Measurements from ENCODE around the gene IGSF3. TPM values are rescaled to one million over a fixed set of nuclear protein-coding genes. Genes with fewer than 3 reads are reported as not detected.
"Not testable (repeated sequence)": the region's sequence is repeated elsewhere in the genome, so short reads cannot be mapped to it uniquely, and the experiment has no call there.

Gene IGSF3
- polyA plus RNA-seq, 1 experiment = 0.06 TPM

DNA sequence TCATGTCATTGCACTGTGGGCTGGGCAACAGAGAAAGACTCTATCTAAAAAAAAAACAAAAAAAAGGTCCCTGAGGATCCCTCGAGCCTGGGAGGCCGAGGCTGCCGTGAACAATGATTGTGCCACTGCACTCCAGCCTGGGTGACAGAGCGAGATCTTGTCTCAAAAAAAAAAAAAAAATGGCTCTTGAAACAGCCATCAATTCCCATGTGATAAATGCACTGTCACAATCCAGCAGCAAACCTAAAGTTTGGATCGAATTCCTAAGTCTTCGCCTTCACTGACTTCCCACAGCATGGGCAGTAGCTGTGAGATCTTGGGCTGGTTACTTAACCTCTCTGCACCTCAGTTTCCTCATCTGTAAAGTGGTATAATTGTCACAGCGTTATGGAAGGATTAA lies 43.5 kb downstream of the IGSF3 start:
- H3K27me3 ChIP-seq (ENCODE audit: control insufficient read depth, insufficient read depth, low read length) = no peaks in the 10 kb centered on the region
- DNase-seq (ENCODE audit: low read depth, low spot score) = no peak
- ChIA-PET CTCF (no interaction called here), POLR2A (no interaction called here)
- H3K4me3 ChIP-seq (ENCODE audit: low read depth, low read length) = no peak overlapping the region
- H3K9me3 ChIP-seq (ENCODE audit: control insufficient read depth, insufficient read depth, low read length) = no peaks in the 10 kb centered on the region
- H3K27ac ChIP-seq (ENCODE audit: low read depth, low read length) = no peak overlapping the region
- no peak for TF ChIP-seq CTCF (IDR thresholded peaks at IDR 0.05; ENCODE audit: low read depth, low read length)

DNA sequence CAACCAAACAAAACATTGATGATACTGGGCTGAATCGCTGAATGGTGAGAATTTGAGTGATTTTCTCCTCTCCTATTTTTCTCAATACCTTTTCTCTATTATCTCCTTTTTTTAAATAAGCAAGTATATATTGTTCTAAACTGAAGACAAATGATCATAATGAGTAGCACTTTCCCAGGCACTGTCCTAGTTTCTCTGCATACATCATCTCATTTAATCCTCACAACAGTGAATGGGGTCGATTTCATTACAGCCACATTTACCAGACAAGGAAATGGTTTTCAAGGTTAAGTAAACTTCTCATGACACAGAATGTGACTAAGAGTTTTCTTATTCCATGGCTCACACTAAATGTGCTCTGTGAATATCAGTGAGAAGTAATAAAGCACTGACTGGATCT lies 45.0 kb downstream of the IGSF3 start:
- H3K27ac ChIP-seq (ENCODE audit: low read depth, low read length); POLR2A ChIA-PET; H3K9me3 ChIP-seq (ENCODE audit: control insufficient read depth, insufficient read depth, low read length); H3K4me3 ChIP-seq (ENCODE audit: low read depth, low read length); DNase-seq (ENCODE audit: low read depth, low spot score); H3K27me3 ChIP-seq (ENCODE audit: control insufficient read depth, insufficient read depth, low read length); CTCF ChIA-PET: not testable (repeated sequence)

DNA sequence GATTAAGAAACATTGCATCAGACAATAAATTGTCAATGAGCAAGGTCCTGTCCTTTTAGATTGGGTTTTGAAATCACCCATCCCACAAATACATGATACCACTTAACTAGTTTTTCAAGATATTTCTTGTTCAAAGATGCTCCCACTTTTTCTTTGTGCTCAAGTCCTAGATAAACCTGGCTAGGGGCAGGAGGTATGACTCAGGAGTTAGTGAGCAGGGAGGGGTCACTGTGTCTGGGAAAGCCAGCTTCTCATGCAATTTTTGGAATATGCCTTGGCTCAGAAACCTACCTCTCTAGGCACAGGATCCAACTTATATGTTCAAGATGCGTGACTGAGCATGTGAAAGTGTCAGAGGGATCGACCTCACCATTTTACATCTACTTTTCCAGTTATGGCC lies 45.8 kb downstream of the IGSF3 start:
- H3K4me3 ChIP-seq (ENCODE audit: low read depth, low read length); H3K27me3 ChIP-seq (ENCODE audit: control insufficient read depth, insufficient read depth, low read length); H3K27ac ChIP-seq (ENCODE audit: low read depth, low read length); CTCF ChIA-PET; POLR2A ChIA-PET; H3K9me3 ChIP-seq (ENCODE audit: control insufficient read depth, insufficient read depth, low read length); DNase-seq (ENCODE audit: low read depth, low spot score): not testable (repeated sequence)

DNA sequence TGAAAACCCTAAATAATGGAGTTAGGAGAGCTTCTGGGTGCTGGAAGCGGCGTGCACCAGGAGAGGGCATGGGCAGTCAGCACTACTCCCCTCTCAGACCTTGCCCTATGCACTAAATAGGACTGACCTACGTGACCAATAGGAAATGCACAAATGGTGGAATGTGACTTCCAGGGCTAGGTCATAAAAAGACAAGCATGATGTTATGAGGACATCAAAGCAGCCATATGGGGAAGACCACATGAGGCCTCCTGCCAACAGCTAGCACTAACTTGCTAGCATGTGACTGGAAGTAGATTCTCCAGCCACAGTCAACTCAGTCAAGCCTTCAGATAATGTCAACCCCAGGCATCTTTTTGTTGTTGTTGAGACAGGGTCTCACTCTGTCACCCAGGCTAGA lies 47.1 kb downstream of the IGSF3 start:
- H3K27me3 ChIP-seq (ENCODE audit: control insufficient read depth, insufficient read depth, low read length); POLR2A ChIA-PET; H3K27ac ChIP-seq (ENCODE audit: low read depth, low read length); H3K9me3 ChIP-seq (ENCODE audit: control insufficient read depth, insufficient read depth, low read length); H3K4me3 ChIP-seq (ENCODE audit: low read depth, low read length); CTCF ChIA-PET; DNase-seq (ENCODE audit: low read depth, low spot score): not testable (repeated sequence)

- POLR2A ChIA-PET; DNase-seq (ENCODE audit: low read depth, low spot score); CTCF ChIA-PET; H3K27me3 ChIP-seq (ENCODE audit: control insufficient read depth, insufficient read depth, low read length); H3K9me3 ChIP-seq (ENCODE audit: control insufficient read depth, insufficient read depth, low read length); H3K4me3 ChIP-seq (ENCODE audit: low read depth, low read length); H3K27ac ChIP-seq (ENCODE audit: low read depth, low read length): not testable (repeated sequence)
These were observed 48.4 kb downstream of the IGSF3 start for GRCh38 chr1:116619106-116619505.

- H3K27ac ChIP-seq (ENCODE audit: low read depth, low read length); H3K4me3 ChIP-seq (ENCODE audit: low read depth, low read length); POLR2A ChIA-PET; H3K27me3 ChIP-seq (ENCODE audit: control insufficient read depth, insufficient read depth, low read length); H3K9me3 ChIP-seq (ENCODE audit: control insufficient read depth, insufficient read depth, low read length); CTCF ChIA-PET; DNase-seq (ENCODE audit: low read depth, low spot score): not testable (repeated sequence)
These were observed 49.7 kb downstream of the IGSF3 start for GRCh38 chr1:116617808-116618207.

DNA sequence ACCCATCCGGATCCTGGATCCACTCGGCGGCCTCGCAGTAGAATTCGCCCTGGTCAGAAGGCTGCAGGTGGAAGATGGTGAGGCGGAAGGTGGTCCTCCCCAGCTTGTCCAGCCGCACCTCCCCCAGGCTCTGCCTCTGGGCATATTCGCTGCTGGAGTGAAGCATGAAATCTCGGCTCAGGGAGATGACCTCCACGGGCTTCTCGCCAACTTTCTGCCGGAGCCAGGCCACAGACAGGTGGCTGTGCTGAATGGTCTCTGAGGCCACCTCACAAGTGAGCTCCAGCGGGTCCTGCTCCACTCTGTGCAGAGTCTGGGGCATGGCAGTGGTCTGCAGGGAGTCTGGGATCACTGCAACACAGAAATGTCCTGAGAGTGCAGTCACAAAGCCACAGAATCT lies 53.7 kb downstream of the IGSF3 start:
- H3K9me3 ChIP-seq (ENCODE audit: control insufficient read depth, insufficient read depth, low read length); DNase-seq (ENCODE audit: low read depth, low spot score); CTCF ChIA-PET; H3K27me3 ChIP-seq (ENCODE audit: control insufficient read depth, insufficient read depth, low read length); H3K4me3 ChIP-seq (ENCODE audit: low read depth, low read length); H3K27ac ChIP-seq (ENCODE audit: low read depth, low read length); POLR2A ChIA-PET: not testable (repeated sequence)

- H3K9me3 ChIP-seq (ENCODE audit: control insufficient read depth, insufficient read depth, low read length); H3K27ac ChIP-seq (ENCODE audit: low read depth, low read length); H3K4me3 ChIP-seq (ENCODE audit: low read depth, low read length); POLR2A ChIA-PET; DNase-seq (ENCODE audit: low read depth, low spot score); H3K27me3 ChIP-seq (ENCODE audit: control insufficient read depth, insufficient read depth, low read length): not testable (repeated sequence)
- CTCF ChIA-PET = interaction anchor here (0.6 kb wide), 1 partner anchor 925 kb away, joined by 4 read pairs; no protein-coding TSS in a partner anchor
These were observed 57.6 kb downstream of the IGSF3 start for GRCh38 chr1:116609801-116610371.

- CTCF ChIA-PET; H3K27me3 ChIP-seq (ENCODE audit: control insufficient read depth, insufficient read depth, low read length); POLR2A ChIA-PET; H3K9me3 ChIP-seq (ENCODE audit: control insufficient read depth, insufficient read depth, low read length); DNase-seq (ENCODE audit: low read depth, low spot score); H3K4me3 ChIP-seq (ENCODE audit: low read depth, low read length); H3K27ac ChIP-seq (ENCODE audit: low read depth, low read length): not testable (repeated sequence)
These were observed 58.7 kb downstream of the IGSF3 start for GRCh38 chr1:116608841-116609240.

- H3K27me3 ChIP-seq (ENCODE audit: control insufficient read depth, insufficient read depth, low read length); POLR2A ChIA-PET; CTCF ChIA-PET: not testable (repeated sequence)
These were observed 59.4 kb downstream of the IGSF3 start for GRCh38 chr1:116608151-116608550.

DNA sequence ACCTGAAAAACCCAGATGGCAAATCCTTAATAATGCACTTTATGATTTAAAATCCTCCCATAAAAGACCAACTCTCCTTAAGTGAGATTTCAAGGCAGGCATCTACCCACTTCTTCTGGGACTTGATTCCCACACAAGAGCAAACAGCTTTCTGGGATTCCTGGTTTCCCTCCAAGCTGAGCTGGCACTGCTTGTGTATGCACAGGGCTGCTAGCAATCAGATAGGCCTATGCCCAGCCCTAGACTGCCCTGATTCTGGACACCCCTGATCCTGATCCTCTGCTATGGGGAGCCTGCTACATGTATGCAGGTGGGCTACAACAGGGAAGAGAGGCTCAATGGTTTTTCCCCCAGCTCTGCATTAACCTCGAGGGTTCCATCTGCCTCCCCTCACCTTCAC lies 60.1 kb downstream of the IGSF3 start:
- DNase-seq (ENCODE audit: low read depth, low spot score); H3K27me3 ChIP-seq (ENCODE audit: control insufficient read depth, insufficient read depth, low read length); H3K4me3 ChIP-seq (ENCODE audit: low read depth, low read length); H3K9me3 ChIP-seq (ENCODE audit: control insufficient read depth, insufficient read depth, low read length); POLR2A ChIA-PET; CTCF ChIA-PET; H3K27ac ChIP-seq (ENCODE audit: low read depth, low read length): not testable (repeated sequence)

More at GRCh38 chr1:116608151-116608550, 59.4 kb downstream of the IGSF3 start:
- not testable (repeated sequence) for DNase-seq (ENCODE audit: low read depth, low spot score); H3K9me3 ChIP-seq (ENCODE audit: control insufficient read depth, insufficient read depth, low read length); H3K27ac ChIP-seq (ENCODE audit: low read depth, low read length); H3K4me3 ChIP-seq (ENCODE audit: low read depth, low read length)

DNA sequence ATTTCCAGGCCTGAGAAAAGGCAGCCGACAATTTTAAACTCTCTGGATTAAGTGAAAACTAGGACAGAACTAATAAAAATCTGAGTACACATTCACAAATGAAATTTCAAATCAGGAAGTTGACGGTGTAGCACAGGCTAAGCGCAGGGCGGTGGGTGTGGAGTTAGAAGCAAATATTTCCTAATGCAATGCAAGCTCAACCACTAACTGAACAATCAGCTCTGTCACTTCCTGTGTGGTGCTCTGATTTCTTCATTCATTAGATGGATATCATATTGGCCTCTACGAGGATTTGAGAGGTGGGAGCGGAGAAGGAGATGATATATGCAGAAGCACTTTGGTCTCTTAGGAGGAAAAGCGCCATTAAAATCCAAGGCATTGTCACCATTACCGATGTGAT lies 61.5 kb downstream of the IGSF3 start:
- H3K9me3 ChIP-seq (ENCODE audit: control insufficient read depth, insufficient read depth, low read length); H3K27ac ChIP-seq (ENCODE audit: low read depth, low read length); H3K27me3 ChIP-seq (ENCODE audit: control insufficient read depth, insufficient read depth, low read length); H3K4me3 ChIP-seq (ENCODE audit: low read depth, low read length); CTCF ChIA-PET; DNase-seq (ENCODE audit: low read depth, low spot score); POLR2A ChIA-PET: not testable (repeated sequence)

Measured in AG04450 (cell line).